ENCODE results near the gene ZNF529. TPM values are rescaled to one million over a fixed set of nuclear protein-coding genes. Genes with fewer than 3 reads are reported as not detected.

ZNF529 gene
- total and polyA plus RNA-seq, 2 of the 13 experiments (the other 11 are each of a cell fraction or from before 2014, with no cell fraction given) = 9.3 to 10.6 TPM

- TF ChIP-seq ZHX2 (IDR thresholded peaks at IDR 0.05; ENCODE audit: low read depth) (no peak; the same call in 1 of the 2 replicates), ZHX2 (CRISPR knock-in tag; IDR thresholded peaks at IDR 0.05; ENCODE audit: borderline replicate concordance) (peak; percentile 11; the same call in 1 of the 2 replicates), NFE2 (CRISPR knock-in tag; IDR thresholded peaks at IDR 0.05) (no peak), TBX3 (IDR thresholded peaks at IDR 0.05; ENCODE audit: borderline replicate concordance) (no peak), ZFP41 (CRISPR knock-in tag; IDR thresholded peaks at IDR 0.05; ENCODE audit: borderline replicate concordance) (no peak), ZNF629 (CRISPR knock-in tag; conservative IDR thresholded peaks at IDR 0.05) (no peak), CEBPB (IDR thresholded peaks at IDR 0.05; ENCODE audit: borderline replicate concordance, low read depth, low read length) (no peak), MXI1 (IDR thresholded peaks at IDR 0.05; ENCODE audit: borderline replicate concordance, low read depth, low read length) (peak; percentile 96), MTF1 (CRISPR knock-in tag; IDR thresholded peaks at IDR 0.05) (no peak), ZFX (CRISPR knock-in tag; IDR thresholded peaks at IDR 0.05; ENCODE audit: low read depth) (peak; percentile 91), SCMH1 (CRISPR knock-in tag; IDR thresholded peaks at IDR 0.05; ENCODE audit: borderline replicate concordance) (no peak), ZBTB42 (CRISPR knock-in tag; IDR thresholded peaks at IDR 0.05) (0 out of 2 replicates have a peak, but pooled peaks have one; percentile 30), KDM6A (CRISPR knock-in tag; IDR thresholded peaks at IDR 0.05; ENCODE audit: low read depth) (no peak), RFX5 (IDR thresholded peaks at IDR 0.05; ENCODE audit: low read depth, low read length) (peak; percentile 20; the same call in 1 of the 2 replicates), CENPBD1 (CRISPR knock-in tag; IDR thresholded peaks at IDR 0.05; ENCODE audit: borderline replicate concordance, low read depth) (no peak), PPARG (CRISPR knock-in tag; conservative IDR thresholded peaks at IDR 0.05) (no peak), NFKBIZ (CRISPR knock-in tag; IDR thresholded peaks at IDR 0.05) (peak; percentile 78), TRAFD1 (CRISPR knock-in tag; IDR thresholded peaks at IDR 0.05; ENCODE audit: borderline replicate concordance) (no peak)
Measured at GRCh38 chr19:36573020-36573894, at the start of gene ZNF529 (continued).

Measured in HepG2 (cell line).